ENCODE data around the gene ELP4. TPM values are rescaled to one million over a fixed set of nuclear protein-coding genes. Genes with fewer than 3 reads are reported as not detected.

Gene ELP4
- total RNA-seq, 1 experiment from 2014 or later, result 20.3 TPM

GRCh38 chr11:31649129-31649966 lies 139.8 kb downstream of the ELP4 start:
- Mint-ChIP-seq H3K27me3 (ENCODE audit: unreplicated experiment) (no peaks in the 10 kb centered on the region), H3K4me1 (ENCODE audit: low read depth, unreplicated experiment) (no peaks in the 10 kb centered on the region), H3K9me3 (ENCODE audit: low read depth, unreplicated experiment) (no peaks in the 10 kb centered on the region), H3K36me3 (ENCODE audit: insufficient read depth, unreplicated experiment) (no peaks in the 10 kb centered on the region), H3K27ac (ENCODE audit: unreplicated experiment) (no peak overlapping the region), H3K4me3 (ENCODE audit: low read depth, unreplicated experiment) (no peak overlapping the region)
- no peak for DNase-seq
- BruUV-seq (replicated peaks), result no TSS peak
- CTCF ChIA-PET, result no interaction called here
- no peak for TF ChIP-seq CTCF (IDR thresholded peaks at IDR 0.05; ENCODE audit: unreplicated experiment)
- intact Hi-C loops (cut with micrococcal nuclease; ENCODE audit: unreplicated experiment), result loop anchor here (10.0 kb wide), 1 partner anchor 415 kb away; no protein-coding TSS in a partner anchor

GRCh38 chr11:31651208-31651607 lies 141.6 kb downstream of the ELP4 start:
- Mint-ChIP-seq H3K4me3 (ENCODE audit: low read depth, unreplicated experiment) (no peak overlapping the region), H3K27me3 (ENCODE audit: unreplicated experiment) (no peaks in the 10 kb centered on the region), H3K4me1 (ENCODE audit: low read depth, unreplicated experiment) (no peaks in the 10 kb centered on the region), H3K9me3 (ENCODE audit: low read depth, unreplicated experiment) (no peaks in the 10 kb centered on the region), H3K27ac (ENCODE audit: unreplicated experiment) (no peak overlapping the region), H3K36me3 (ENCODE audit: insufficient read depth, unreplicated experiment) (no peaks in the 10 kb centered on the region)
- CTCF ChIA-PET, result no interaction called here
- BruUV-seq (replicated peaks), result no TSS peak
- DNase-seq, result no peak
- intact Hi-C loops (cut with micrococcal nuclease; ENCODE audit: unreplicated experiment), result no loop called here
- TF ChIP-seq CTCF (IDR thresholded peaks at IDR 0.05; ENCODE audit: unreplicated experiment), result no peak

DNA sequence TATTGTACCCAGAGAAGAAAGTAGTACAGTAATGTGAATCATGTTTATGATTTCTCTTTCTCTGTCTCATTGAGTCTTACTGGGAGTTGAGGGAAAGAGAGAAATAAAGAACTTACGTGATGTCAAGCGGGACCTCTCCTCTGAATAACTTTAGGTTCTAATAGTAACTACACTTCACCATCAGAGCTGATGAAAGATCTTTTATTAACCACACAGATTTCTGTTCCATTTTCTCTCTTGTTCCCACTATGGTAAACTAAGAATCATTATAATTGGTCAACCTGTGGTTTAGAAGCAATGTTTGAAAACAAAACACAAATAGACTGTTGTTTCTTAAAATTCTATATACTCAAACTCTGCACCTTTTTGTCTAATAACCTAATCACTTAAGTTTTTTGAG lies 142.3 kb downstream of the ELP4 start:
- H3K27ac Mint-ChIP-seq (ENCODE audit: unreplicated experiment), result no peak overlapping the region
- no peaks in the 10 kb centered on the region for H3K9me3 Mint-ChIP-seq (ENCODE audit: low read depth, unreplicated experiment)
- BruUV-seq (replicated peaks), result no TSS peak
- intact Hi-C loops (cut with micrococcal nuclease; ENCODE audit: unreplicated experiment), result no loop called here
- DNase-seq, result no peak
- no peak overlapping the region for H3K4me3 Mint-ChIP-seq (ENCODE audit: low read depth, unreplicated experiment)
- H3K4me1 Mint-ChIP-seq (ENCODE audit: low read depth, unreplicated experiment), result no peaks in the 10 kb centered on the region
- CTCF ChIA-PET, result no interaction called here
- H3K27me3 Mint-ChIP-seq (ENCODE audit: unreplicated experiment), result no peaks in the 10 kb centered on the region
- no peaks in the 10 kb centered on the region for H3K36me3 Mint-ChIP-seq (ENCODE audit: insufficient read depth, unreplicated experiment)
- TF ChIP-seq CTCF (IDR thresholded peaks at IDR 0.05; ENCODE audit: unreplicated experiment), result no peak

GRCh38 chr11:31652528-31652927 lies 143.0 kb downstream of the ELP4 start:
- intact Hi-C loops (cut with micrococcal nuclease; ENCODE audit: unreplicated experiment), result no loop called here
- CTCF ChIA-PET, result no interaction called here
- no peaks in the 10 kb centered on the region for H3K9me3 Mint-ChIP-seq (ENCODE audit: low read depth, unreplicated experiment)

More at GRCh38 chr11:31652528-31652927, 143.0 kb downstream of the ELP4 start:
- TF ChIP-seq CTCF (IDR thresholded peaks at IDR 0.05; ENCODE audit: unreplicated experiment), result no peak
- DNase-seq, result no peak
- no peak overlapping the region for H3K4me3 Mint-ChIP-seq (ENCODE audit: low read depth, unreplicated experiment)
- no peaks in the 10 kb centered on the region for H3K4me1 Mint-ChIP-seq (ENCODE audit: low read depth, unreplicated experiment)
- H3K27ac Mint-ChIP-seq (ENCODE audit: unreplicated experiment), result no peak overlapping the region
- no peaks in the 10 kb centered on the region for H3K27me3 Mint-ChIP-seq (ENCODE audit: unreplicated experiment)
- no TSS peak for BruUV-seq (replicated peaks)
- H3K36me3 Mint-ChIP-seq (ENCODE audit: insufficient read depth, unreplicated experiment), result no peaks in the 10 kb centered on the region
